Endothelial cell of umbilical vein (primary cell): ENCODE data around the gene ACTR10.

ENCODE experiments used
- CTCF ChIP-seq, 2 donors: IDR thresholded peaks; 1 replicate in 1 of 2; 2 replicates in 1 of 2; pipeline ENCODE4 v1.5.1; 2011; ENCODE audit warnings: low read length in 2 of 2, mild to moderate bottlenecking in 2 of 2, moderate library complexity in 2 of 2, control low read depth in 1 of 2, inconsistent platforms in 1 of 2, low read depth in 1 of 2; ENCODE audit not compliant: insufficient read depth in 1 of 2; ENCODE audit errors: extremely low read depth in 1 of 2
- EZH2 ChIP-seq: IDR thresholded peaks from 2 replicates; pipeline ENCODE4 v1.6.1; 2012; ENCODE audit warnings: borderline replicate concordance, low read depth, mild to moderate bottlenecking, moderate library complexity, low read length, inconsistent platforms; ENCODE audit not compliant: severe bottlenecking
- MYC ChIP-seq: IDR thresholded peaks from one replicate; pipeline ENCODE4 v1.6.1; 2011; ENCODE audit warnings: mild to moderate bottlenecking, low read depth, low read length

DNA sequence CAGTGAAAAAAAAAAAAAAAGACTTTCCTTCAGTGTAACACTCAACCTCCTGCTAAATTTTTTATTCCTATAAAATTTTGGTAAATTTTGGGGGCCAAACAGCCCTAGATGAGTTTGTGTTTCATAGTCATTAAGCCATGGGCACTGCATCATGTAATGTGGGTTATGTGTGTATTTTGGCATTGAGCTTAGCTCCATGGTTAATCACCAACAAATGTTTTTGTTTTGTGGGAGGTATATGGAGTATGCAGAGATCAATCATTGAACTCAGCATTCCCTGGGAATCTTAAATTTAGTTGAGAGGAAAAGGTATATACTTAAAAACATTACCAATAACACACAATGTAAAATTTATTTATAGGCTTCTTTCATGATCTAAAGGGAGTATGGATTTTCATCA is 39.4 kb upstream of the ACTR10 start:
- TF ChIP-seq CTCF (IDR thresholded peaks at IDR 0.05; ENCODE audit: extremely low read depth in 1 of 2, insufficient read depth in 1 of 2, low read depth in 1 of 2, low read length in 2 of 2) (no peak), MYC (no peak), EZH2 (no peak)
